NCI-H69 (cell line): Measurements from ENCODE around the gene RNASEH2A.

Experiments
- DNase-seq: peaks from one replicate; lab custom pipeline; 2025; lab: John Stamatoyannopoulos, UW

RNASEH2A gene

DNA sequence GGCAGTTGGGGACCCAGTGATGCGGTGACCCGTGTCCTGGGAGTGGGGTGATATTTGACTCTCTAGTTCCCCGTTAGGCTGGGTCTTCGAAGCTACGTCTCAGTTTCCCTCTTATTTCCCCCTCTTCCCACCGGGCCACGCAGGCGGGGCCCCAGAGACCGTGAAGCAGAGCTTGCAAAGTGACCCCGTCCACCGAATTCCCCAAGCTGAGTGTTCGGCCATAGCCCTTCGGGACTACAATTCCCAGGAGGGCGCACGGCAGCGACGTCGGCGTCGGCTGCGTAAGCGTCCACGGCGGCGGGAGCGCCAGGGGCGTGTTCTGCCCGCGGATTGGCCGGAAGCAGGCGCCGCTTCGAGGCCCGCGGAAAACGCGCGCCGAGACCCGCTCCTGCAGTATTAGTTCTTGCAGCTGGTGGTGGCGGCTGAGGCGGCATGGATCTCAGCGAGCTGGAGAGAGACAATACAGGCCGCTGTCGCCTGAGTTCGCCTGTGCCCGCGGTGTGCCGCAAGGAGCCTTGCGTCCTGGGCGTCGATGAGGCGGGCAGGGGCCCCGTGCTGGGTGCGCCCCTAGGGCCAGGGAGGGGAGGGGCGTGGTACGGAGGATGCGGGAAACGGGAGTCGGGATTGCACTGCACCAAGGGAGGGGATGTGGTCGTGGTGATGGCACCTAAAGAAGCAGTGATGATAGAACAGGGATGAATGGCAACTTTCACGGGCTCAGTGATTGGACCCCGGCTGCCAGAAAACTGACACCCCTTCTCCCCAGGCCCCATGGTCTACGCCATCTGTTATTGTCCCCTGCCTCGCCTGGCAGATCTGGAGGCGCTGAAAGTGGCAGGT, at the start of gene RNASEH2A:
RNASEH2A (plus strand) TSS at position 343 of the 840 bp plus-strand sequence; CDS start at position 433, 90 bp downstream.
- peak; percentile 98 for DNase-seq

DNA sequence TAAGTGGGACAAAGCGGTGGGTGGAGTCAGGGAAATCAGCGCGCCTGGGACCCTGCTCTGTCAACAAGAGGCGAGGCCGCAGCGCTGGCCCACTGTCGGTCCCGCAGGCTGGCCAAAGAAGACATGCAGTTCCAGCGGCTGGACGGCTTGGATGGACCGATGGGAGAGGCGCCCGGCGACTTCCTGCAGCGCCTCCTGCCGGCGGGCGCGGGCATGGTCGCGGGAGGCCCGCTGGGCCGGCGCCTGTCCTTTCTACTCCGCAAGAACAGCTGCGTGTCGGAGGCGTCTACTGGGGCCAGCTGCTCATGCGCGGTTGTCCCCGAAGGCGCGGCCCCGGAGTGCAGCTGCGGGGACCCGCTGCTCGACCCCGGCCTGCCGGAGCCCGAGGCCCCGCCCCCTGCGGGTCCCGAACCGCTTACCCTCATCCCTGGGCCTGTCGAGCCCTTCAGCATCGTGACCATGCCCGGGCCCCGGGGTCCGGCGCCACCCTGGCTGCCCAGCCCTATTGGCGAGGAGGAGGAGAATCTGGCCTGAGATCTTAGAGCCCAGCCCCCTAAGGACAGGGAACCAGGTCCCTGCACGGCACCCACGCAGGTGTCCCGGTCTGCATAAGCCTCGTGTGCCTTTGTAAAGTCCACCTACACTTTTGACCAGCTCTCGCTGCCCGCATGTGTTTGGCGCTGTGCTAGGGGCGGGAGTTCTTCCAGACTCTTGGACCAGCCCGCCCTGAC, 48.7 kb upstream of the RNASEH2A start:
- peak; percentile 89 for DNase-seq

DNA sequence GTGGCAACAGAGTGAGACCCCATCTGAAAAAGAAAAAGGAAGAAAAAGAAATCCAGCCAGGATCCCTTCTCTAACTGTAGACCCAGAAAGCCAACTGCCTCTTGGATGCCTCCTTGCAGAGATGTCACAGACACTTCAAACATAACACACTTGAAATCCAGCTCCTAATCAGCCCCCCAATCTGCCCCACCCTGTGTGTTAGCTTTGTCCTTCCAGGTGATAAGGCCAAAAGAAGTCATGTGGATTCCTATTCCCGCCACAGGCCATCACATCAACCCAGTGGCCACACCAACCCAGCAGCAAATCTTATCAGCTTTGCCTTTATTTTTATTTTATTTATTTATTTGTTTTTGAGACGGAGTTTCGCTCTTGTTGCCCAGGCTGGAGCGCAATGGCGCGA, 46.7 kb upstream of the RNASEH2A start:
- DNase-seq: no peak

DNA sequence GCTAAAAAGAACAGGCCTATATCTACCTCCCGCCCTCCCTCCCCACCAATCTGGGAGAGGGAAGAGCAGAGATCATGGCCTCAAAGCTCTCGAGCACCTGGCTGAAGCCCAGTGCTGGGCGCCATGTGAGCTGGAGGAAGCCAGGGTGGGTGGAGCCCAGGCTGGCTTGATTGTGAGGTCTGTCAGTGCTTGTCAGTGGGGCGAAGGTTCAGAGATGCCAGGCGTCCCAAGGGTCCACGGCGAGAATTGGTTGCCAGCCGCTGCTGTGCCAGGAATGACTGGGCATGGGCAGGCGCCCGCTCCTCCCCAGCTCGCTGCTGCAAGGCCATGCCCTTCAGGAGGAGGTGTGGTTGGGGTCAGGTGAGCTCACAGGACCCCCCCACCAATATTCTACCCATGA, 43.3 kb upstream of the RNASEH2A start:
- no peak for DNase-seq

DNA sequence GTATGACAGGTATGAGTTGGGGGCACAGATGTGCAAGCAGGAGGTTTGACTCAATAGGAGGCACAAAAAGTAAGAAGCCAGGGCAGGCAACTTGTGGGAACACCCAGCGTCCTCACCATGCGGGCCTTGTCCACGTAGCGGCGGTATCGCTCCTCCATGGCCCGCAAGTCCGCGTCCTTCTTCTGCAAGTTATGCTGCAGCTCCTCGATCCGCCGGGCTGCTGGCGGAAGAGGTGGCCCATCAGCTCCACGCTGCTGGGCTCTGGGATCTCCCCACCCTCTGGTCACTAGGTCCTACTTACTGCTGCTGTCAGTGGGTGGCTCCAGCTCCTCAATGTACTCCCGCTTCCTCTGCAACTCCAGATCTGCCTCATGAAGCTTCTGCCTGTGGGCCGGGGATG, 41.7 kb upstream of the RNASEH2A start:
- DNase-seq: no peak

DNA sequence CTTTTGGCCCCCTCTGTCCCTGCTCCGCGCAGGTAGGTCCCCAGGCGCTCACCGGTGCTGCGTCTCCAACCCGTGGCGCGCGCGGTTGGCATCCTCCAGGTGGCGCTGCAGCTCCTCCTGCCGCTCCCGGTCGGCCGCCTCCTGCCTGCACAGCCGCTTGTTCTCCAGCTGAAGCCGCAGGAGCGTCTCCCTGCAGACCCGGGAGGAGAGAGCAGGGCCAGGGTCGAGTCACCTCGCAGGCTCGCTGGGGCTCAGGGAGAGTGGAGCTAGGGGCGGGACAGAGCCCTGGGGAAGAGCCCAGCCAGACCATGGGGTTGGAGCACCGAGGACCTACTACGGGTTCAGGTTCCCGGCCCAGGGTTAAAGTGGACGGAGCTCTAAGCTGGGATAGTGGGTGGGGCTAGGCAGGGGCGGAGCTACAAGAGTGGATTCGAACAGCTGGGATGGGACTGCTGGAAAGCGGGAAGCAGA, 40.3 kb upstream of the RNASEH2A start:
- peak; percentile 92 for DNase-seq

DNA sequence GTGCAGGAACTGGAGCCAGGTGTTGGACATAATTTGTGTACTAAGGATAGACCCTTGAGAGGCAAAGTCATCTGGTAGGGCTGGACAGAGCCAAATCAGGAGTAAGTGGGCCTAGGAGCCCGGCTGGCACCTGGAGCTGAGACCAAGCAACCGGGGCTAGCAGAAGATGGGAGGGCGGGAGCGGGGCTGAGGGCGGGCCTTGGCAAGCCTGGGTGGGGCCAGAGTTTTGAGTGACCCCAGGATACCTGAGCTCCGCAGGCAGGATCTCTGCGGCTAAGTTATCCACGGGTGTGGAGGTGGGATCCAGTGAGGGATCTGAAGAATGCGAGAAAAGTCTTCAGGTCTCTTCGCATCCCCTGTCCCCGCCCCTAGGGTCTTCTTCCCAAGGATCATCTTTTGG, 39.2 kb upstream of the RNASEH2A start:
- DNase-seq: no peak

DNA sequence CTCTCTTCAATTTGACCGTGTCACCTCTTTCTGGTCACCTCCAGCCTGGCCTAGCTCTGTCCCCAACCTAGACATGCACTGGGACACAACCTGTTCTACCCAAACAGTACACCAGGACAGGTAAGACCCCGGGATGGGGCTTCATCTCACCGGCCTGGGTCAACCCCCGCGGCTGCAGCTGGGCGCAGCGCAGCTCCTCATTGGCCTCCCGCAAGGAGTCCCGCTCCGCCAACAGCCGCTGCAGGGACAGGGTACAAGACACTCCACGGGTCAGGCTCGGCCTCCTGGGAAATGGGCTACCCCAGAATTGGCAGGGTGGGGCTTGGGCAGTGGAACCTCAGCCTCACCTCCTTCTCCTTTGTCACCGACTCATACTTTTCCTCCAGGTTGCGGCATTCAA, 38.7 kb upstream of the RNASEH2A start:
- DNase-seq: no peak

DNA sequence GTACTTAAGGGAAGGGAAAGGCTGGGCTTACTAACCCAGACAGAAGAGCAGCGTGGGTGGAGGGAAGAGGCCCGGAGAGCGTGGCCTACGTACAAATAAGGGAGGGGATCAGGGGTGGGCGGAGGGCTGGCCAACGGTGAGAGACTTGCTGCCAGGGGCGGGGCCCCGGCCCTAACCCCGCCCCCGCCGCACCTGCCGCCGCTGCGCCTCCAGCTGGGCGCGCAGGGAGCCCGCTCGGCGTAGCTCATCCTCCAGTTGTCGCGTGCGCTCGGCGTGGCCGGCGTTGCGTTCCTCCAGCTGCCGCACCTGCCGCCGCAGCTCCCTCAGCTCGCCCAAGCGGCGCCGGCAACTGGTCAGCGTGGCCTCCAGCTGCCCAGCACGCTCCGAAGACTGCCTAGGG, 36.7 kb upstream of the RNASEH2A start:
- DNase-seq: peak; percentile 97

DNA sequence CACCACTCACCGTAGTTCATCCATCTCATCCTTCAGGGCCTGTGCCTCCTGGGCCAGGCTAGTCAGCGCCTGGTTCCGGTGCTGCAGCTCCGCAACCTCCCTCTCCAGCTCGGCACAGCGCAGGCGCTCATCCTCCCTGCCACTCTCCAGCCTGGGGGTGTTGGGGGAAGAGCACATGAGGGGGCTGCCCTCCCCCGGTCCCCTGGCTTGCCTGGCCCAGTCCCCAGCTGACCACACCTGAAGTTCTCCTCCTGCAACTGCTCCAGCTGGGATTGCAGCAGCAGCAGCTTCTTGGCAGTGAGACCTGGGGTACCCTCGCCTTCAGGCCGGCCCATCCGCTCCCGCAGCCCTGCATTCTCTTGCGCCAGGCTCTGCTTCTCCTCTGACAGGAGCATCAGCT, 35.5 kb upstream of the RNASEH2A start:
- DNase-seq: no peak

DNA sequence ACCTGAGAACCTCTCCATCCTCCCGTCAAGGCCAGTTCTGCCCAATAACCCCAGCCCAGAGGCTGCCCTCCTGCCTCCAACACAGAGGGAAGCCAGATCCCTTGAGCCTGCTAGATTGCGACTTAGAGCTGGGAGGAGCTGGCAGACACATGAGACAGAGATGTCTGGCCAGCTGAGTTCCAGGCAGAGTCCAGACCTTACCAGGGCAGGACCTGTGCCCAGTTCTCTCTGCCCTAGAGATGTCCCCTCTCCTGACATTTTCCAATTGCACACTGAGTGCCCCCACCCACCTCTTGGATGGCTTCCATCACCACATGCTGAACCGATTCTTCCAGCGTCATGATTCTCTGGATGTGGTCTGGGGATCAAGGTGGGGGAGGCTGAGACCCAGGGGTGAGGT, 34.1 kb upstream of the RNASEH2A start:
- no peak for DNase-seq

DNA sequence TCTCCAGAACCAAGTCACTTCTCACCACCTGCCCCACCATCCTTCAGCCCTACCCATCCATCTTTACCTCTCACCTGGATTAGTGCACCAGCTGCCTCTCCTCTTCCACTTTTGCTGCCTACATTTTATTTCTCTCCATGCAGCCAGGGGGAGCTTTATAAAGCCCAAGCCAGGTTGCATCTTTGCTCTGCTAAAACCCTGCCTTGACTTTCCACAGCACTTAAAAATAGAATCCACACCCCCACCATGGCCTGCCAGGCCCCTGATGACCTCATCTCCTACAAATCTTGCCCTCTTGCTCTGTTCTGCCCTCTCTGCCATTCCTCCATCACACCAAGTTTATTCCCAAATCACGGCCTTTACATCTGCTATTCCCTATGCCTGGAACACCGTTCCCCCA, 32.8 kb upstream of the RNASEH2A start:
- DNase-seq: peak; percentile 30

DNA sequence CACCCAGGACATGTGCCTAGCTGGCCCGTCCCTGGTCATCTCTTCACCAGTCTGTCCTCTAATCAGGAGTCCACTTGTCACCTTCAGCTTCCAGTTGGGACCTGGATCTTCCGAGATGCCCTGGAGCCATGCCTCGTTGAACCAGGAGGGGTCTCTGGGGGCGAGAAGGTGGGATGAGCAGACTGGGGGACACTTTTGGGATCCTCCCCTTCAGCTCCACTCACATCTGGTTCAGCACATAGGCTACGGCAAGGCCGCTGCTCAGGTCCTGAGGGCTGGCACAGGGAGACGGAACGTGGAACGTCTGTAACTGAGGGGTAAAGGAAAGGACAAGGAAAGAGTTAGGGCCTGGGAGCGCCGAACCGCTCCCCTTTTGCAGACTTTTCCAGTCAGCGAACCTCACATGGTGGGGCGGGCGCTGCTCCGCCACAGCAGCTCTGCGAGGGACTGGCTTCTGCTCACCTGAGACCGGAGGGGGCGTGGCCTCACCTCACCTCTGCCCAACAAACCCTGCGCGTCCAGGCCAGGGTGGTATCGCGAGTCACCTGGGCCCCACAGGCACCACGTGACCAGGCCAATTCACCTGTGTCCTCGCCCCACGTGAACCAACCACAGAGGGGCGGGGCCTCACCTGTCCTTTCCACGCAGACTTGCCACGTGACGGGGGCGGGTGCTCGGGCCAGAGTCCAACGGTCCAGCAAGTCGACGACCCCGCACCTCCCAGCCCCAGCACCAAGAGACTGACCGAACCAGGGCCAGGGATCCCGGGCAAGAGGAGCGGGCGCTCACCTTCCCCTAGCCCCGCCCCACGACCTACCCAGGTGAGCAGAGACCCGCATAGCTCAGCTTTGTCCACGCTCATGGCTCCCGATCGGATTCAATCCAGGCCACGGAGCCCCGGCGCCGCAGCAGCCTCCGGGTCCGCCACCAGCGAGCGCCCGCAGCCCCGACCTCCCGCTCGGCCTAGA, 31.5 kb upstream of the RNASEH2A start, which contains the start of gene HOOK2:
HOOK2 (minus strand) TSS at position 965 of the 968 bp plus-strand sequence; CDS start at position 862, 103 bp downstream.
- DNase-seq: peak; percentile 89

DNA sequence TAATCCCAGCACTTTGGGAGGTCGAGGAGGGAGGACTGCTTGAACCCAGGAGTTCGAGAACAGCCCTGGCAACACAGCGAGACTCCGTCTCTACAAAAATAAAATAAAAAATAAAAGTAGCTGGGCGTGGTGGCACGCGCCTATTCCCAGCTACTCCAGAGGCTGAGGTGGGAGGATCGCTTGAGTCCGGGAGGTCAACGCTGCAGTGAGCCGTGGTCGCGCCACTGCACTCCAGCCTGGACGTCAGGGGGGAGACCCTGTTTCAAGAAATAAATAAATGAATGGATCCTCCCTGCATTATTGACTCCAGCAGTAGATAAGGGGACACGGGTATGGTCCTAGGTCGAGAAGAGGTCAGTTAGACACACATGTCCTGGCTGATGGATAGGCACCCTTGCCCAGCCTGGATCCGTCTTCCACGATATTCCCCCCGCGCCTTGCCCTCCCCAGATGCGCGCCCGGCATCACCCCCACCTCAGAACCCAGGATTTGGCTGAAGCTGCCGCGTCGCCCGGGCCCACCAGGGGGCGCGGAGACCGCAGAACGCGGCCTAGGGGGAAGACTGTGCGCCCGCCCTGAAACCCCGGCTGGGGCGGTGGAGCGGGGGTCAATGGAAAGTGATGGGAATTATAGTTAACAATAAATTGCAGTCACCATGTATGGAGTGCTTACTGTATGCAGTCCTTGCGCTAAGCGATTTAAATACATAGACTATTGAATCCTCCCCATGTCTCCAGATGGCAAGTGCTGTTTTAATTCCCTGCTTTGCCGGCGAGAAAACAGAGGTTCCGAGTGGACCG, 29.0 kb upstream of the RNASEH2A start:
- DNase-seq: peak; percentile 94

DNA sequence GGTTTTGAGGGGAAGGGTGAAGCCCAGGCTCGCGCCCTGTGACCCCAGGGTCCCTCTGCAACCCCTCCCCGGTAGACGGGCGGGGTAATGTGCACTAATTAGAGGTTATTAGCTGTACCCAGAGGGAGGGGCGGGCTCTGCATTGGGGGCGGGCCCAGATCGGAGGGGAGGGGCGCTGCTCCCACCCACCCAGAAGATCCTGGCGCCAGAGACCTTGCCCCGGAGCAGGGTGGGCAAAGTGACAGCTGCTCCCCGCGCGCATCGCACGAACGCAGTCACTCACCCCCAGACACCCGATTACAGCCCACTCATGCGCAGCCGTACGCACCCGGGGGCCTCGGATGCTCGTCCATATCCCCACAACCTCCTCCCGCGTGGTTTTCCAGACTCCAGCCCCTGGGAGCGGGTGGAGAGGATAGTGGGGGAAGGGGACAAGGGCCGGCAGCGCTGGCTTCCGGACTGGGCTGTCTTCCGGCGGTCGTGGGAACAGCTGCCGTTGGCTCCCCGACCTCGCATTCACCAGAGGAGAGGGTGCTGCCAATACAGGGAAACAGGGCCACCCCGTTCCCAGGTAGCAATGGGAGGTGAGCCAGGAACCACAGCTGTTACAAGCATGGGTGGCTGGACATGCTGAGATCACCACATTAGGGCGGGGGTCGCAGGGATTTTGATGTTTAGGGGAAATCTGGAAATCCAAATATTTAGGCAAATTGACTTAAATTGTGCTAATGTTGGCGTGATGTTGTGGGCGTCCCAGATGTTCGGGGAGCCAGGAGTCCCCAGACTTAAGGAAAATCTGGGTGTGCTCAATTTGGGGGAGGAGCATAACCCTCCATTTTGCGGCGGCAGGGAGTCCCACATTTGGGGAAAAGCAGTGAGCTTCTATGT, 28.1 kb upstream of the RNASEH2A start:
- DNase-seq: peak; percentile 97

DNA sequence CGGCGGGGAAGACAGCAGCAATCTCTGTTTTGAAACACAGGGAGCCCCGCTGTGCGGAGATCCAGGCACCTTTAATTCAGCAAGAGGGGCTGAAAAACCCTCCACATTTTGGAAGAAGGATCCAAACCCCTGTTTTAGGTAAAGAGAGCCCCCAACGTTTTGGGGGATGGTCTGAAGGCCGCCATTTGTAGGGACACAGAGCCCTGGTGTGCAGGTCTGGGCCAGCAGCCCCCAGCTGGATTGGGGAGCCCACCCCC, 27.6 kb upstream of the RNASEH2A start:
- DNase-seq: no peak

DNA sequence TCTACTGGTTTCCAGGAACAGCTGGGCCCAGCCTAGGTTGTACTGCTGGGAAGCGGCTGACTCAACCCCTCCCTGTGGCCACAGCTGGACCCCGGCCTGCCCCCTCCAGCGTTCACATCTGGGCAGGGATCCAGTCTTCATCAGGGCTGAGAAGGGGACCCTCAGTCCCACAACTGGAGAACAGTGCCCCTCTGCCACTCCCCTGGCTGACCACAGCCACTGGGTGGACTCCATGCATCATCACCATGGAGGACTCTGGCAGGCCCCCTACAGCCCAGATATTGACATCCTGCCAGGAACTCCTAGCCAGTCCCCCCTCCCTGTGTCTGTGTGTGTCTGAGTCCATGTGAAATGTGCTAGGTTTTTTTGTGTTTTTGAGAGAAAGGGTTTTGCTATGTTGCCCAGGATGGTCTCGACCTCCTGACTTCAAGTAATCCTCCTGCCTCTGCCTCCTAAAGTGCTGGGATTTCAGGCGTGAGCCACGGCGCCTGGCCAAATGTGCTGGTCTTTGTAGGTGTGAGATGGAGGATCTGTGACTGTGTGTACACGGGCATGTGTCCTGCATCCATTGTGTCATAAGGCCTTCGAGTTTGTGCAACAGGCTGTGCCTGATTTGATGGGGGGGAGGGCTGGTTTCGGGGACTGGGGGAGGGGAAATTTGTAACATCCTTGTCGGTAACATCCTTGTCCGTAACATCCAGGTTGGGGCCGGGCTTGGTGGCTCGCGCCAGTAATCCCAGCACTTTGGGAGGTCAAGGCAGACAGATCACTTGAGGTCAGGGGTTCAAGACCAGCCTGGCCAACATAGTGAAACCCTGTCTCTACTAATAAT, 27.0 kb upstream of the RNASEH2A start:
- peak; percentile 86 for DNase-seq

DNA sequence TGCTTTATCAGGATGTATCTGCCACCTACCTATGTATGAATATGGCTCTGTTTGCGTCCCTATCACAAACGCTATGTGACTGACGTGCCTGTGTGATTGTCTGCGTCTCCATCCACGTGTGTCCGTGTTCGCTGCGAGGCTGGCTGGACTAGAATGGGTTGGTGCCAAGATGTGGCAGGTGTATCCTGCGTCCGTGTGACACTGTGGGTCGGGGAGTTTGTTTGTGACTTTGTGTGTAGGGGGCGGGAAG, 24.3 kb upstream of the RNASEH2A start:
- DNase-seq: no peak

DNA sequence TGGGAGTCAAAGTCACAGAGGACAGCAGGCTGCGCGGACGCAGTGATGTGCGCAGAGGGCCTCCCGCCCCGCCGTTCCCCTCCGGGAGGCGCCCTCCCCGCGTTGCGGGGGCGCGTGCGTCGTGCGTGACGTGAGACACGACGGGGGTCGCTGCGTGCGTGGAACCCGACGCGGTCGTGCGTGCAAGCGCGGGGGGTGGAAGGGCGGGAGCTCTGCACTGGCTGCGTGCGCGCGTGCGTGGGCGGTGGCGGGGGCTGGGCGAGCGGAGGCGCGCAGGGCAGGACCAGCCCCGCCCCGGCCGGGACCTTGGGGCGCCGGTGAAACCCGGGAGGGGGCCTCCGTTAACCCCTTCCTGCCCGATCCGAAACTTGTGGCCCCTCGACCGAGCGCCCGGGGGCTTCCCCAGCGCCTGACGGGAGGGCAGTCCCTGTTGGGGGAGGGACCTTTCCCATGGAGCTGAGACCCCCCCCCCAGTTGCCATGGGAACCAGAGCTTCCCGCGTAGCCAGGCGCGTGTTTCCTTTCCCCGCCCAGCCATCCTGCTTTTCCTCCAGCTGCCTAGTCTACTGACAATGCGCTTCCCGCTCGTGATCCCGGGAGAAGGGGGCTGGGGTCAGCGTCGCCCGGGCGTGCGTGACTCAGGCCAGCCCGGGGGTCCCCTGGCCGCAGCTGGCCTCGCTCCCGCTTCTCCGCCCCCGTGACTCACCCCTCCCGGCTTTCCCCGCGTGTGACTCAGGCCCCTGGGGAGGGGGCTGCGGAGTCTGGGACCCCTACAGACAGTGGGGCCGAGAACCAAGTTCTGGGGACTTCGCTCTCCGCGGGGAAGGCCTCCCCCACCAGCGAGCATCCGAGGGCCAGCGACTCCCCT, 23.7 kb upstream of the RNASEH2A start:
- peak; percentile 92 for DNase-seq
